H1 (cell line): ENCODE measurements around the gene EHD4. TPM values are rescaled to one million over a fixed set of nuclear protein-coding genes. Genes with fewer than 3 reads are reported as not detected.

Experiments used
- CTCF ChIA-PET: fragments of 300-600 bp; sonication (Branson Sonifier 250); formaldehyde crosslinking; loops from one replicate; lab custom pipeline; 2021; ENCODE audit not compliant: partially characterized antibody; lab: Charles Lee
- POLR2A ChIA-PET: fragments of 300-600 bp; sonication (Branson Sonifier 250); formaldehyde crosslinking; loops from one replicate; lab custom pipeline; 2021; ENCODE audit warnings: inconsistent platforms; ENCODE audit not compliant: partially characterized antibody; lab: Charles Lee
- DNase-seq, 2 experiments: peaks; one replicate each; pipeline versions ENCODE4 v3.0.0 to v3.0.0-alpha.2; 2010 to 2022; ENCODE audit warnings: low spot score in 2 of 2, low read depth in 1 of 2, mixed read lengths in 1 of 2
- FAIRE-seq: peaks from 2 replicates; lab custom pipeline; 2011; peaks lifted over from hg19 to GRCh38; lab: Jason Lieb, UNC
- H2AFZ ChIP-seq: 2 replicates; pipeline ENCODE4 v1.8.1; 2012; ENCODE audit warnings: low read length, inconsistent platforms
- H2AK5ac ChIP-seq: 2 replicates; pipeline ENCODE4 v1.6.1; 2013; ENCODE audit warnings: low read depth, low read length
- H2BK120ac ChIP-seq: replicated peaks from 2 replicates; pipeline ENCODE3; 2013; ENCODE audit warnings: low read depth, low read length, inconsistent platforms
- H2BK12ac ChIP-seq: 2 replicates; pipeline ENCODE4 v1.6.1; 2013; ENCODE audit warnings: low read depth, low read length
- H2BK15ac ChIP-seq: 2 replicates; pipeline ENCODE4 v1.6.1; 2013; ENCODE audit warnings: low read length
- H2BK20ac ChIP-seq: 2 replicates; pipeline ENCODE4 v1.6.1; 2013; ENCODE audit warnings: low read length
- H2BK5ac ChIP-seq: 2 replicates; pipeline ENCODE4 v1.6.1; 2013; ENCODE audit warnings: low read depth, low read length
- H3K14ac ChIP-seq: 2 replicates; pipeline ENCODE4 v1.6.1; 2013; ENCODE audit warnings: inconsistent platforms; ENCODE audit not compliant: insufficient read length
- H3K18ac ChIP-seq: 2 replicates; pipeline ENCODE4 v1.6.1; 2013; ENCODE audit warnings: low read length; ENCODE audit errors: extremely low read depth
- H3K23ac ChIP-seq: 2 replicates; pipeline ENCODE4 v1.6.1; 2013; ENCODE audit warnings: inconsistent platforms; ENCODE audit not compliant: insufficient read length
- H3K23me2 ChIP-seq: 2 replicates; pipeline ENCODE4 v1.6.1; 2013; ENCODE audit warnings: low read depth, low read length
- H3K27ac ChIP-seq: 2 replicates; pipeline ENCODE4 v1.6.1; 2011; ENCODE audit warnings: low read depth, low read length, inconsistent platforms
- H3K27me3 ChIP-seq, 4 experiments: replicated peaks in 1 of 4; 1 replicate in 1 of 4; 2 replicates in 3 of 4; pipeline versions ENCODE4 v1.6.1 to v1.8.1; 2011 to 2013; ENCODE audit warnings: low read length in 3 of 4, mild to moderate bottlenecking in 3 of 4, inconsistent platforms in 2 of 4, mixed read lengths in 2 of 4, moderate library complexity in 1 of 4; ENCODE audit not compliant: control insufficient read depth in 3 of 4, insufficient read depth in 3 of 4; ENCODE audit errors: extremely low read depth in 1 of 4
- H3K36me3 ChIP-seq, 4 experiments: 2 replicates each; pipeline versions ENCODE4 v1.6.1 to v1.8.1; 2011 to 2013; ENCODE audit warnings: mild to moderate bottlenecking in 4 of 4, low read length in 3 of 4, moderate library complexity in 2 of 4, control low read depth in 1 of 4, inconsistent platforms in 1 of 4; ENCODE audit not compliant: insufficient read depth in 4 of 4, control insufficient read depth in 2 of 4
- H3K4ac ChIP-seq: replicated peaks from 2 replicates; pipeline ENCODE3; 2013; ENCODE audit warnings: low read length, low read depth, mixed read lengths, inconsistent platforms; ENCODE audit not compliant: insufficient read length
- H3K4me1 ChIP-seq, 4 experiments: replicated peaks in 1 of 4; 1 replicate in 1 of 4; 2 replicates in 3 of 4; pipeline versions ENCODE4 v1.6.1 to v1.8.1; 2011 to 2013; ENCODE audit warnings: low read length in 3 of 4, inconsistent platforms in 2 of 4, mixed read lengths in 1 of 4; ENCODE audit not compliant: insufficient read depth in 4 of 4, control insufficient read depth in 3 of 4
- H3K4me2 ChIP-seq, 2 experiments: 2 replicates each; pipeline versions ENCODE4 v1.6.1 to v1.8.1; 2011 to 2013; ENCODE audit warnings: low read depth in 2 of 2, low read length in 2 of 2, control low read depth in 1 of 2, inconsistent platforms in 1 of 2, mild to moderate bottlenecking in 1 of 2; ENCODE audit not compliant: insufficient read depth in 1 of 2
- H3K4me3 ChIP-seq, 4 experiments: fragments of 200-600, 300-600 bp in 1 of 4; sonication (generic), shearing (Covaris generic), sonication (Bioruptor Twin) in 1 of 4; 2 replicates each; pipeline versions ENCODE4 v1.5.1 to v1.8.1; 2011 to 2016; ENCODE audit warnings: low read length in 4 of 4, low read depth in 3 of 4, control low read depth in 2 of 4, inconsistent platforms in 2 of 4, mild to moderate bottlenecking in 2 of 4, mixed read lengths in 1 of 4, moderate library complexity in 1 of 4; ENCODE audit not compliant: insufficient read depth in 2 of 4; ENCODE audit errors: extremely low read depth in 1 of 4
- H3K56ac ChIP-seq: replicated peaks from 2 replicates; pipeline ENCODE3; 2013; ENCODE audit warnings: low read depth, mild to moderate bottlenecking, mixed read lengths, low read length, inconsistent platforms; ENCODE audit not compliant: insufficient read length
- H3K79me1 ChIP-seq: 2 replicates; pipeline ENCODE4 v1.6.1; 2013; ENCODE audit warnings: low read depth, low read length, control low read depth
- H3K79me2 ChIP-seq, 2 experiments: 2 replicates each; pipeline versions ENCODE4 v1.6.1 to v1.8.1; 2012 to 2013; ENCODE audit warnings: low read length in 2 of 2, mild to moderate bottlenecking in 2 of 2, inconsistent platforms in 1 of 2; ENCODE audit not compliant: insufficient read depth in 2 of 2, control insufficient read depth in 1 of 2
- H3K9ac ChIP-seq, 4 experiments: replicated peaks in 1 of 4; 1 replicate in 1 of 4; 2 replicates in 3 of 4; pipeline versions ENCODE4 v1.6.1 to v1.8.1; 2011 to 2013; ENCODE audit warnings: low read depth in 3 of 4, low read length in 3 of 4, control low read depth in 2 of 4, mild to moderate bottlenecking in 2 of 4, moderate library complexity in 2 of 4, inconsistent platforms in 1 of 4; ENCODE audit errors: extremely low read depth in 1 of 4
- H3K9me3 ChIP-seq, 2 experiments: 2 replicates each; pipeline versions ENCODE4 v1.6.1 to v1.8.1; 2012 to 2013; ENCODE audit warnings: mild to moderate bottlenecking in 2 of 2, moderate library complexity in 2 of 2, control low read depth in 1 of 2, inconsistent platforms in 1 of 2, low read depth in 1 of 2, low read length in 1 of 2, mixed read lengths in 1 of 2; ENCODE audit not compliant: insufficient read depth in 2 of 2
- H4K20me1 ChIP-seq, 2 experiments: replicated peaks in 1 of 2; 2 replicates each; pipeline versions ENCODE3 to v1.8.1; 2011 to 2013; ENCODE audit warnings: inconsistent platforms in 2 of 2, low read length in 2 of 2, mild to moderate bottlenecking in 1 of 2; ENCODE audit not compliant: insufficient read depth in 2 of 2, control insufficient read depth in 1 of 2
- H4K5ac ChIP-seq: 2 replicates; pipeline ENCODE4 v1.6.1; 2013; ENCODE audit warnings: low read length, low read depth, mixed read lengths, inconsistent platforms; ENCODE audit not compliant: insufficient read length
- H4K8ac ChIP-seq: 2 replicates; pipeline ENCODE4 v1.8.0; 2013; ENCODE audit warnings: mild to moderate bottlenecking, moderate library complexity, low read length, inconsistent platforms; ENCODE audit not compliant: insufficient read depth; ENCODE audit errors: extremely low read depth
- H4K91ac ChIP-seq: replicated peaks from 2 replicates; pipeline ENCODE3; 2013; ENCODE audit warnings: low read length, mixed read lengths, inconsistent platforms; ENCODE audit not compliant: insufficient read length
- BCL11A ChIP-seq, 2 experiments: IDR thresholded peaks; one replicate each; pipeline ENCODE4 v1.6.1; 2011; ENCODE audit warnings: low read depth in 2 of 2, low read length in 2 of 2, mild to moderate bottlenecking in 2 of 2
- EZH2 ChIP-seq: fragments of 200-600 bp; sonication (generic); IDR thresholded peaks from 2 replicates; pipeline ENCODE4 v1.7.1; 2012; ENCODE audit warnings: low read depth, mild to moderate bottlenecking, moderate library complexity, low read length, inconsistent platforms; ENCODE audit not compliant: severe bottlenecking
- HDAC2 ChIP-seq, 2 experiments: fragments of 300-600 bp in 1 of 2; sonication (generic) in 1 of 2; IDR thresholded peaks; 2 replicates each; pipeline ENCODE4 v1.6.1; 2011 to 2012; ENCODE audit warnings: low read depth in 2 of 2, low read length in 2 of 2, mild to moderate bottlenecking in 2 of 2, moderate library complexity in 2 of 2, borderline replicate concordance in 1 of 2, inconsistent platforms in 1 of 2
- HDAC6 ChIP-seq: IDR thresholded peaks from one replicate; pipeline ENCODE4 v1.7.1; 2012; ENCODE audit warnings: low read depth, mild to moderate bottlenecking, inconsistent platforms, low read length, moderate library complexity
- KDM1A ChIP-seq: fragments of 200-600, 300-600 bp; sonication (generic); IDR thresholded peaks from 2 replicates; pipeline ENCODE4 v1.7.1; 2016; ENCODE audit warnings: mild to moderate bottlenecking, low read length, borderline replicate concordance
- MAFK ChIP-seq: IDR thresholded peaks from 2 replicates; pipeline ENCODE4 v1.6.1; 2012; ENCODE audit warnings: low read depth, mild to moderate bottlenecking, improper control_type of control experiment, low read length
- NRF1 ChIP-seq: IDR thresholded peaks from 2 replicates; pipeline ENCODE4 v1.6.1; 2011; ENCODE audit warnings: mild to moderate bottlenecking, low read depth, low read length, improper control_type of control experiment
- SRF ChIP-seq: IDR thresholded peaks from 2 replicates; pipeline ENCODE4 v1.6.1; 2011; ENCODE audit warnings: mild to moderate bottlenecking, low read depth, low read length, moderate library complexity
- WGBS, 2 experiments: shearing (Covaris generic) in 1 of 2; methylation state at CpG; one replicate each; pipeline versions ENCODE4 v1.1.6 to v1.1.7; 2013 to 2015; ENCODE audit warnings: low lambda C conversion rate in 2 of 2, mixed read lengths in 2 of 2, inconsistent platforms in 1 of 2, low coverage in 1 of 2, missing lambda C conversion rate in 1 of 2; ENCODE audit not compliant: insufficient replicate concordance in 2 of 2, insufficient coverage in 1 of 2, insufficient read length in 1 of 2; ENCODE audit errors: extremely low coverage in 1 of 2, missing lambda C conversion rate in 1 of 2; 5-methylcytosine and 5-hydroxymethylcytosine counted together
- polyA plus RNA-seq, 7 experiments: library from polyadenylated mRNA; depleted of rRNA in 3 of 7; stranded (reverse) in 5 of 7; unstranded in 2 of 7; fragments of >200 nt in 5 of 7; fragments of 200-250 nt in 2 of 7; gene quantifications; 1 replicate in 5 of 7; 2 replicates in 1 of 7; 4 replicates in 1 of 7; pipeline versions ENCODE4 v1.2.1 to v1.2.3, GENCODE V29; 2011 to 2013; ENCODE audit warnings: missing spikeins in 2 of 7, mixed read lengths in 2 of 7
- total RNA-seq: library from RNA; stranded (reverse); fragmentation: NEBNext Ultra II Directional; extraction: Animal tissue kit (Norgen Biotek cat#: 25700); gene quantifications from 2 replicates; pipeline ENCODE4 v1.2.1, GENCODE V29; 2021
- TF ChIP-seq, protein P1 (sequence below): IDR thresholded peaks from 2 replicates; pipeline ENCODE4 v1.6.1; 2011; ENCODE audit warnings: low read length, improper control_type of control experiment
- TF ChIP-seq, protein P2 (sequence below), 3 experiments: IDR thresholded peaks; 1 replicate in 2 of 3; 2 replicates in 1 of 3; pipeline versions ENCODE4 v1.5.1 to v1.6.1; 2011; ENCODE audit warnings: low read length in 3 of 3, mild to moderate bottlenecking in 3 of 3, inconsistent platforms in 2 of 3, low read depth in 1 of 3, moderate library complexity in 1 of 3; ENCODE audit not compliant: insufficient read depth in 1 of 3; ENCODE audit errors: control extremely low read depth in 1 of 3

EHD4 gene
- total and polyA plus RNA-seq, 2 of the 8 experiments (the other 6 are each of a cell fraction or from before 2014, with no cell fraction given): 17.5 to 24.5 TPM

DNA sequence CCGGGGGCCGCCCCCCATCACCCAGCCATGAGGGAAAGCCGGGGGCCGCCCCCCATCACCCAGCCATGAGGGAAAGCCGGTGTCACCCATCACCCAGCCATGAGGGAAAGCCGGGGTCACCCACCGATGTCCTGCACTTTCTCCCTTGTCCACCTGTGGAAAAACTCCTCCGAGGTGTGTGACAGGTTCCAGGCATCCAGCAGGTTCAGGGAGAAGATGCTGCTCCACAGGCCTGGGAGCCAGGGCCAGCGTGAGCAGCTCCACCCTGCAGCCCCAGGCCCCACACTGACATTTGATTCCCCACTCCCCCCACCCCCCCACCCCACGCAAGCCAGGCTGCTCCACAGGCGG, 15.5 kb upstream of the EHD4 start:
- ChIA-PET CTCF (interaction anchor here (0.5 to 16.4 kb wide), 11 partner anchors 9 to 169 kb away, joined by 3 to 252 read pairs (median 31); no protein-coding TSS in a partner anchor), POLR2A (interaction anchor here (3.1 kb wide), 1 partner anchor 16 kb away, joined by 14 read pairs; the partner anchor contains the start of gene EHD4)
- no peak overlapping the region for H2BK15ac ChIP-seq
- TF ChIP-seq, protein P1, sequence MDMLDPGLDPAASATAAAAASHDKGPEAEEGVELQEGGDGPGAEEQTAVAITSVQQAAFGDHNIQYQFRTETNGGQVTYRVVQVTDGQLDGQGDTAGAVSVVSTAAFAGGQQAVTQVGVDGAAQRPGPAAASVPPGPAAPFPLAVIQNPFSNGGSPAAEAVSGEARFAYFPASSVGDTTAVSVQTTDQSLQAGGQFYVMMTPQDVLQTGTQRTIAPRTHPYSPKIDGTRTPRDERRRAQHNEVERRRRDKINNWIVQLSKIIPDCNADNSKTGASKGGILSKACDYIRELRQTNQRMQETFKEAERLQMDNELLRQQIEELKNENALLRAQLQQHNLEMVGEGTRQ: no peak
- TF ChIP-seq EZH2: no peak
- TF ChIP-seq HDAC2 (IDR thresholded peaks at IDR 0.05; ENCODE audit: borderline replicate concordance in 1 of 2, low read depth in 2 of 2, low read length in 2 of 2): no peak
- TF ChIP-seq BCL11A (IDR thresholded peaks at IDR 0.05; ENCODE audit: low read depth in 2 of 2, low read length in 2 of 2): no peak
- no peak for TF ChIP-seq MAFK
- TF ChIP-seq SRF: no peak
- TF ChIP-seq, protein P2, sequence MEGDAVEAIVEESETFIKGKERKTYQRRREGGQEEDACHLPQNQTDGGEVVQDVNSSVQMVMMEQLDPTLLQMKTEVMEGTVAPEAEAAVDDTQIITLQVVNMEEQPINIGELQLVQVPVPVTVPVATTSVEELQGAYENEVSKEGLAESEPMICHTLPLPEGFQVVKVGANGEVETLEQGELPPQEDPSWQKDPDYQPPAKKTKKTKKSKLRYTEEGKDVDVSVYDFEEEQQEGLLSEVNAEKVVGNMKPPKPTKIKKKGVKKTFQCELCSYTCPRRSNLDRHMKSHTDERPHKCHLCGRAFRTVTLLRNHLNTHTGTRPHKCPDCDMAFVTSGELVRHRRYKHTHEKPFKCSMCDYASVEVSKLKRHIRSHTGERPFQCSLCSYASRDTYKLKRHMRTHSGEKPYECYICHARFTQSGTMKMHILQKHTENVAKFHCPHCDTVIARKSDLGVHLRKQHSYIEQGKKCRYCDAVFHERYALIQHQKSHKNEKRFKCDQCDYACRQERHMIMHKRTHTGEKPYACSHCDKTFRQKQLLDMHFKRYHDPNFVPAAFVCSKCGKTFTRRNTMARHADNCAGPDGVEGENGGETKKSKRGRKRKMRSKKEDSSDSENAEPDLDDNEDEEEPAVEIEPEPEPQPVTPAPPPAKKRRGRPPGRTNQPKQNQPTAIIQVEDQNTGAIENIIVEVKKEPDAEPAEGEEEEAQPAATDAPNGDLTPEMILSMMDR (IDR thresholded peaks at IDR 0.05; ENCODE audit: control extremely low read depth in 1 of 3, insufficient read depth in 1 of 3, low read depth in 1 of 3, low read length in 3 of 3): no peak
- TF ChIP-seq HDAC6: no peak
- TF ChIP-seq NRF1: no peak
- TF ChIP-seq KDM1A: no peak

More for the DNA sequence above, 15.5 kb upstream of the EHD4 start:
- no peak overlapping the region for H3K4me3 ChIP-seq
- H2AK5ac ChIP-seq: no peak overlapping the region
- no peak overlapping the region for H2BK120ac ChIP-seq
- H3K4me1 ChIP-seq: peaks cover 0 to 5% (median 1%) of the 10 kb centered on the region in 4 experiments; a peak in 4 of 7 replicates
- no peak overlapping the region for H3K4me2 ChIP-seq
- H3K36me3 ChIP-seq: no peaks in the 10 kb centered on the region
- H2BK12ac ChIP-seq: no peak overlapping the region
- H3K9ac ChIP-seq: no peak overlapping the region
- H2AFZ ChIP-seq: no peak overlapping the region
- H3K4ac ChIP-seq: no peak overlapping the region
- no peak overlapping the region for H3K27ac ChIP-seq
- no peak overlapping the region for H2BK20ac ChIP-seq
- WGBS, 2 experiments: 95% methylated on average over 6 of the region's 11 CpGs; no CpG with 5 or more reads in 1 of the 2 experiments
- H3K79me1 ChIP-seq: no peaks in the 10 kb centered on the region
- no peaks in the 10 kb centered on the region for H4K20me1 ChIP-seq
- H3K23me2 ChIP-seq: no peaks in the 10 kb centered on the region
- H3K56ac ChIP-seq: no peak overlapping the region
- H2BK5ac ChIP-seq: no peak overlapping the region
- H3K9me3 ChIP-seq: no peaks in the 10 kb centered on the region
- no peak overlapping the region for H4K91ac ChIP-seq
- DNase-seq (no peak), FAIRE-seq (no peak)
- no peak overlapping the region for H3K18ac ChIP-seq
- H3K79me2 ChIP-seq: no peaks in the 10 kb centered on the region
- no peak overlapping the region for H3K23ac ChIP-seq
- no peak overlapping the region for H4K5ac ChIP-seq
- H3K14ac ChIP-seq: no peak overlapping the region
- H3K27me3 ChIP-seq: no peaks in the 10 kb centered on the region
- no peak overlapping the region for H4K8ac ChIP-seq
